Testis (tissue), 2 donors: ENCODE data around the gene GANC.

Experiments
- POLR2A ChIP-seq: fragments of 450-650 bp; IDR thresholded peaks from one replicate; pipeline ENCODE4 v1.6.1; 2017; ENCODE audit warnings: antibody characterized with exemption, mild to moderate bottlenecking, moderate library complexity
- TF ChIP-seq, protein P1 (sequence below), 3 experiments: fragments of 450-650 bp in 2 of 3; fragments of 200-600 bp in 1 of 3; sonication (generic) in 1 of 3; IDR thresholded peaks; one replicate each; pipeline ENCODE4 v1.5.1; 2016 to 2019; ENCODE audit warnings: antibody characterized with exemption in 3 of 3, mild to moderate bottlenecking in 2 of 3, moderate library complexity in 1 of 3

DNA sequence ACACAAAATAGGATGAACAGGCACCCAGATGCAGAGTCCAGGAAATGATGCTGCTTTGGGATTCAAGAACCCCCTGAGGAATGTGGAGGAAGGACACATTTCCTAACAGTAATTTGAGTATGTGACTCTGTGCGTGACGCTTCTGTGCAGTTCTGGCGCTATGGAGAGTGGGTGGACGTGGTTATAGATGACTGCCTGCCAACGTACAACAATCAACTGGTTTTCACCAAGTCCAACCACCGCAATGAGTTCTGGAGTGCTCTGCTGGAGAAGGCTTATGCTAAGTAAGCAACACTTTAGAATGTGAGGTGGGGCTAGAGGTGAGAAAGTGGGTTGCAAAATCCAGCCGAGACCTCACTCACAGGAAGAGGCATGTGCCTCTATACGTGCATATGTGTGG is 114.6 kb downstream of the GANC start:
- no peak for TF ChIP-seq POLR2A
- TF ChIP-seq, protein P1, sequence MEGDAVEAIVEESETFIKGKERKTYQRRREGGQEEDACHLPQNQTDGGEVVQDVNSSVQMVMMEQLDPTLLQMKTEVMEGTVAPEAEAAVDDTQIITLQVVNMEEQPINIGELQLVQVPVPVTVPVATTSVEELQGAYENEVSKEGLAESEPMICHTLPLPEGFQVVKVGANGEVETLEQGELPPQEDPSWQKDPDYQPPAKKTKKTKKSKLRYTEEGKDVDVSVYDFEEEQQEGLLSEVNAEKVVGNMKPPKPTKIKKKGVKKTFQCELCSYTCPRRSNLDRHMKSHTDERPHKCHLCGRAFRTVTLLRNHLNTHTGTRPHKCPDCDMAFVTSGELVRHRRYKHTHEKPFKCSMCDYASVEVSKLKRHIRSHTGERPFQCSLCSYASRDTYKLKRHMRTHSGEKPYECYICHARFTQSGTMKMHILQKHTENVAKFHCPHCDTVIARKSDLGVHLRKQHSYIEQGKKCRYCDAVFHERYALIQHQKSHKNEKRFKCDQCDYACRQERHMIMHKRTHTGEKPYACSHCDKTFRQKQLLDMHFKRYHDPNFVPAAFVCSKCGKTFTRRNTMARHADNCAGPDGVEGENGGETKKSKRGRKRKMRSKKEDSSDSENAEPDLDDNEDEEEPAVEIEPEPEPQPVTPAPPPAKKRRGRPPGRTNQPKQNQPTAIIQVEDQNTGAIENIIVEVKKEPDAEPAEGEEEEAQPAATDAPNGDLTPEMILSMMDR (IDR thresholded peaks at IDR 0.05): no peak
